DMS153 (cell line): ENCODE measurements around the gene FXYD5.

ENCODE experiments used
- DNase-seq: peaks from one replicate; lab custom pipeline; 2025; lab: John Stamatoyannopoulos, UW

Gene FXYD5

DNA sequence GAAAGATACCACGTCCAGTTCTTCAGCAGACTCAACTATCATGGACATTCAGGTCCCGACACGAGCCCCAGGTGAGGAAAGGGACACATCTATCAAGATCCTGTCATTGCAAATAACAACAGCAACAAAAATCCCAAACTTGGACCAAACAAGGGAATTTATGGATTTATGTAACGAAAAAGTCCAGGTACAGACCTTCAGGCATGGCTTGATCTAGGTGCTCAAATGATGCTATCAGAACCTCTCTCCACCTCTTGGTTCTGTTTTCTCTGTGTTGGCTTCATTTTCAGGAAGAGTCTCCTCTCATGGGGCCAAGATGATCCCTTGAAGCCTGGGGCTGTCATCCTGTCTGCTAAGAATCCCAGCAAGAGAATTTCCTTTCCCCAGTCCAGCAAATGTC, 2.9 kb downstream of the FXYD5 start:
- no peak for DNase-seq

DNA sequence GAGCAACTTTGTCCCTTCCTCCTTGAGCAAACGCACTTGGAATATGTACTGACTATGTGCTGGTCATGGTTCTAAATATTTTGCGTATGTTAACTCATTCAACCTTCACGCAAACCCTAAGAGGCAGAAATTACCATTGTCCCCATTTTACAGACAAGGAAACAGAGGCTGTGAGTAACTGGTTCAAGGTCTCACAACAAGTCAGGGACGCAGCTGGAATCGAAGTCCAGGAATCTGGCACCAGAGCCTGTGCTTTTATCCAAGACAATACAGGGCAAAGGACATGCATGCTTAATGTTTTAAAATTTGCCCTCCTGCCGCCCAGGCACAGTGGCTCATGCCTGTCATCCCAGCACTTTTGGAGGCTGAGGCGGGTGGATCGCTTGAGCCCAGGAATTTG, 5.1 kb downstream of the FXYD5 start:
- DNase-seq = no peak

DNA sequence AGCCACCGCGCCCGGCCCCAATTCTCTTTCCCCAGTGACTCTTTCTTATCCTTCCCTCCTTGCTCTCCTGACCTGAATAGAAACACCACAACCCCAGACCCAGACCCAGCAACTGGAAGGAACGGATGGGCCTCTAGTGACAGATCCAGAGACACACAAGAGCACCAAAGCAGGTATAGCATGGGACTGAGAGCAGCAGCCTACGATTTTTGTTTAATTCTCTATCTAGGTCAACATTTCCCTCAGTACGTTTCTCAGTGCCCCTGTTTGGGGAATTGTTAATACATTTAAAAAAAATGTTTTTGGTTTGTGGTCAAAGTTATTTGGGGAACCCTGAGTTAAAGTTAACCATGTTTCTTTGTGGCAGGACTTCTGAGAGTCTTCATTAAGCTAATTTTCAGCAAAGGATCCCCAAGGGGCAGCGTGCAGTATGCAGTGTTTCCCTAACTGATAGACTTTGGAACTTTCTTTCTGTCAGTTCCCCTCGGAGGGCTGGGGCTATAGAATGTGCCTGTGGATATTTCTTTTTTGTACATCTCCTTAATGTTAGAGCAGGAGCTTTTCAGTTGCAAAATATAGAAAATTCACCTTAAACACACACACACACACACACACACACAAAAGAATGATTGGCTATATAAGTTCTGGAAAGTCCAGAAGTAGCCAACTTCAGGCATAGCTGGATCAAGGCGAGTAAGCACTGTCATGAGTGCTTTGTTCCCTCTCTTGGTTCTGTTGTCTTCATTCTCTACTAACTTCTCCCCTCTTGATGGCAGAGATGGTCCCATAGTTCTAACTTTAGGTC, 6.3 kb downstream of the FXYD5 start:
- no peak for DNase-seq

DNA sequence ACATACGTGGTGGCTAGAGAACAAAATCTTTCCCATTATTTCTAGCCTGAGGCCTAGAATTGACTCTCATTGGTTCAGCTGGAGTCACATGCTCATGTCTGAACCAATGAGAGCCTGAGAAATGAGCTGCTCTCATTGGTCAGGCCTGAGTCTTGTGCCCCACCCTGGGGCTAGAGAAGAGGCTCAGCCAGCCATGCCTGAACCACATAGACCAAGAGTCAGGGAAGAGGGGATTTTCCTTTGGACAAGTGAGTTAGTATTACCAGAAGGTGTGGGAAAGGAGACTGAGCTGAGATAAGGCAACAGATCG, 6.9 kb downstream of the FXYD5 start:
- DNase-seq = no peak

DNA sequence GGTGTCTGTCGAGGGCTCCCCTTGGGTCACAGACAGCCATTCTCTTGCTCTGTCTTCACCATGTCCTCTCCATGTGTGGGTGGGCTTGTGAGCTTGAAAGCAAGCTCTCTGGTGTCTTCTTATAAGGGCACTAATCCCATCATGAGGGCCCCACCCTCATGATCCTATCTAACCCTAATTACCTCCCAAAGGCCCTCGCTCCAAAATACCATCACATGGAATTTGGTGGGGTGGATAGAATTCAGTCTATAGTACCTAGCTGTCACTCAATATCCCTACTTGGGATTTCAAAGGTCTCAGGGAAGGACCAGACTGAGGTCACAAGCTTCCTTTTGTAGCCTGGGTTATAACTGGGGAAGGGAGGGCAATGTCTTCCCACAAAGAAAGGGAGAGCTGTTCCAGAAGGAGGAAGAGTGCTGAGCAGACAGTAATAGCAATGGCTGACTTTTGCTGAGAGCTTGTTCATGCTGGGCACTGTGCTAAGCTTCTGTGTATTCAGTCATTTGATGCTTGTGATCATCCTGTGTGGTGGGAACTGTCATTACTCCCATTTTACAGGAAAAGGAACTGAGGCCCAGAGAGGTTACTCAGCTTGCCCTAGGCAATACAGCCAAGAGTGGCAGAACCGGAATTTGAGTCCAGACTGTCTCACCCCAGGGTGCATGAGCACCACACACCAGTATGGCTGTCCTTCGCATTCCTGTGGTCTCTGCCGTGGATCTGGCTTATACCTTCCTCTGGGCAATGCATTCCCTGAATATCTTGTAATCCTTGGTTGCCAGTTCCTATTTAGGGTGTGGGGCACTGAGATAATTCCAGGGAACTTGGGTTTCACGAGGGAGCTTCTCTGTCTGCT, 8.2 kb downstream of the FXYD5 start:
- DNase-seq = no peak

DNA sequence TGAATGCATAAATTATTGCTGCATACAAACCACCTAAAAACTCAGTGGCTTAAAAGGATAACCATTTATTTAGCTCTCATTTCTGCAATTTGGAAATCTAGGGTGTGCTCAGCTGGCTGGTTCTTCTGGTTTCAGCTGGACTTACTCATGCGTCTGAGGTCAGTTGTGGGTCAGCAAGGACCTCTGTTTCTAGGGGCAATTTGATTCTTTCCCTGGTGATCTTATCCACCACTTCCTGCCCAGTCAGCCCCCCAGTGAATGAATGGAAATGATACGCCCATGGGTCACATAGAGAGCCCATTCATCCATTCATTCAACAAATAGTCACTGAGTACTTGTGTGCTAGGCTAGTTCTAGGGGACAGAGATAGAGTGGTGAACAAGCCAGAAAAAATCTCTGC, 9.9 kb downstream of the FXYD5 start:
- DNase-seq = no peak

DNA sequence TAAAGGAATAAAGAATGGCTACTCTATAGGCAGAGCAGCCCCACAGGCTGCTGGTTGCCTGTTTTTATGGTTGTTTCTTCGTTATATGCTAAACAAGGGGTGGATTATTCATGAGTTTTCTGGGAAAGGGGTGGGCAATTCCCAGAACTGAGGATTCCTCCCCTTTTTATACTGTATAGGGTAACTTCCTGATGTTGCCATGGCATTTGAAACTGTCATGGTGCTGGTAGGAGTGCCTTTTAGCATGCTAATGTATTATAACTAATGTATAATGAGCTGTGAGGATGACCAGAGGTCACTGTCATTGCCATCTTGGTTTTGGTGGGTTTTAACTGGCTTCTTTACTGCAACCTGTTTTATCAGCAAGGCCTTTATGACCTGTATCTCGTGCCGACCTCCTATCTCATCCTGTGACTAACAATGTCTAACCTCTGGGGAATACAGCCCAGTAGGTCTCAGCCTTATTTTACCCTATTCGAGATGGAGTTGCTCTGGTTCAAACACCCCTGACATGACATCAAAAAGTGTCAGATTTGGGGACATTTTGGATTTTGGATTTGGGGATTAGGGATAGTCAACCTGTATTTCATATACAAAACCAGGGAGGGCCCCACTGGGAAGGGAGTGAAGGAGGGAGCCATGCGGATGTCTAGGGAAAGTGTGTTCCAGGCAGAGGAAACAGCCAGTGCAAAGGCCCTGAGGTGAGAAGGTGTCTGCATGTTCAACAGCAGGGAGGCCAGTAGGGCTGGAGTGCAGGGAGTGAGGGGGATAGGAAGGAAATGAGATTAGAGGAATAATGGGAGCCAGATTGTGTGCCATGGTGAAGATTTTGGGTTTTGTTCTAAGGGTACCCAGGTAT, 10.9 kb downstream of the FXYD5 start:
- DNase-seq = no peak

DNA sequence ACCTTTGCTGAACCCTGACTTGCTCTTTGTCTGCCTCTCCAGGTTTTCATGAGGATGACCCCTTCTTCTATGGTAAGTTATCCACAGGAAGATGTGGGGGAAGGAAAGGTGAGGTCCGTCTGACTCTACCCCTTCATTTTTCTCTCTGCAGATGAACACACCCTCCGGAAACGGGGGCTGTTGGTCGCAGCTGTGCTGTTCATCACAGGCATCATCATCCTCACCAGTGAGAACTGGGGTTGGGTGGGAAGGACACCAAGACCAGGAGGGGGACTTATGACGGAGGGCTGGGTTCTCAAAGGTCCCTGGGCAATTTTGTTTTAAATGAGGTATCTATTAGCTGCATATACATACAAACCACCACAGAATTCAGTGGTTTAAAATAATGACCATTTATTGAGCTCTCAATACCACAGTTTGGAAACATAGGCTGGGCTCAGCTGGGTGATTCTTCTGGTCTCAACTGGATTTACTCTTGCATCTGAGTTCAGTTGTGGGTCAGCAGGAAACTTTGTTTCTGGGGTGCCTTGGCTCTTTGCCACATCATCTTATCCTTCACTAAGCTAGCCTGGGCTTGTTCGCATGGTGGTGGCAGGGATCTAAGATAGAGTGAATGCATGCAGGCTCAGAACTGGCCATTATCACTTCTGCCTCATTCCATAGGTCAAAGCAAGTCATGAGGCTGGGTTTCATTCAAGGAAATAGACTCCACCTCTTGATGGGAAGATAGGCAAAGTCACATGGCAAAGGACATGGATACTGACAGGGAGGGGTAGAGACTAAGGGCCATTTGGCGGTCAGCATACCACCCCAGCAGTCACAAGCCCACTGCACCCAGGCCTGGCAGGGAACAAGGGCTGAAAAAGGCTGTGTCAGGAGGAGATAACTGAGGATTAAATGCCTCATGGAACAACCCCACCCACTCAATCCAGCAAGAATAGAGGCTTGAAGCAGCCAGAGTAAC, 11.8 kb downstream of the FXYD5 start:
- no peak for DNase-seq

DNA sequence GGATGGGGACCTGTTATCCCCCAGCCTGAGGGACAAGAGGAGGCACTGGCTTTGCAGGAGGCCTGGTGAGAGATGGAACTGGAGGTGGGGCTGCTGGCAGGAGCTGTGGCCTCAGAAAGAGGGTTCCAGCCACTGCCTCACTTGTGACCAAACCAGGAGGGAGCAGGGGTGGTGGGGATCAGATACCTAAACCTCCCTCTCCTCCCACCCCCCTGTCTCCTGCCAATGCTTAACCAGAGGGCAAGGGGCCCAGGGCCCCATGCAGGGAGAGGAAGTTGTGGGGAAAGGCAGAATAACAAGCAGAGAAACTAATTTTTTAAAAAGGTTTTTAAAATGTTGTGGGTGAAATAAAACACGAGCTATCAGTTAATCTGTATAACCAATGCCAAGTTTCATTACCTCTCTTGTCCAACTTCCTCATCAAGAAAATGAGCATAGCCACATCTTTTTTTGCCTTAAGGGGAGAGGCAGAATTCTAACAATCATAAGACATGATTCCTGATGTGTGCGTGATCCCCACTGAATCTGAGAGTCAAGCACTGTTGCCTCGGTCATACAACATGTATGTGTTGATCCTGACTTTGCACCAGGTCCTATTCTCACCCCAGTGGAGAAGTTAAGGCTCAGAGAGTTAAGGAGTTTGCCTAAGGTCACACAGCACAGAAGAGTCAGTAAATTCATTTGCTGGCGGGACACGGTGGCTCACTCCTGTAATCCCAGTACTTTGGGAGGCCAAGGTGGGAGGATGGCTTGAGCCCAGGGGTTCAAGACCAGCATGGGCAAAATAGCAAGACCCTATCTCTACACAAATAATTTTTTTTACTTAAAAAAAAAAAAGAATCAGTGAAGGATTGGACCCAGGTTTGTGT, 12.9 kb downstream of the FXYD5 start:
- DNase-seq = no peak

DNA sequence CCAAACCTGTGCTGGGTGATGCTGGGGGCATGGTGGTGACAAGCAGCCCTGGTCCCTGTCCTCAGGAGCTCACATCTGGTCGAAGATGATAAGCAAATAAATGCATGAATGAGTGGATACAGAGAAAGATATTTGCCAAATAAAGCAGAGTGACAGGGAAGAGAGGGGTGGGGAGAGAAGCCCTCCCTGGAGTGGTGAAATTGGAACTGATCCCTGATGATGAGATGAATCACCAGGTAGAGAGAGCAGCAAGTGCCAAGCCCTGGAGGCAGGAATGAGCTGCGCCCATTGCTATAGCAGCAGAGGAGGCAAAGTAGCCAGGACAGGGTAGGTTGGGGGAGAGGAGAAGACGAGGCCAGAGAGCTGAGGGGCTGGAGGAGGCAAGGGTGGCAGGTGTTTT, 13.7 kb downstream of the FXYD5 start:
- DNase-seq = no peak

DNA sequence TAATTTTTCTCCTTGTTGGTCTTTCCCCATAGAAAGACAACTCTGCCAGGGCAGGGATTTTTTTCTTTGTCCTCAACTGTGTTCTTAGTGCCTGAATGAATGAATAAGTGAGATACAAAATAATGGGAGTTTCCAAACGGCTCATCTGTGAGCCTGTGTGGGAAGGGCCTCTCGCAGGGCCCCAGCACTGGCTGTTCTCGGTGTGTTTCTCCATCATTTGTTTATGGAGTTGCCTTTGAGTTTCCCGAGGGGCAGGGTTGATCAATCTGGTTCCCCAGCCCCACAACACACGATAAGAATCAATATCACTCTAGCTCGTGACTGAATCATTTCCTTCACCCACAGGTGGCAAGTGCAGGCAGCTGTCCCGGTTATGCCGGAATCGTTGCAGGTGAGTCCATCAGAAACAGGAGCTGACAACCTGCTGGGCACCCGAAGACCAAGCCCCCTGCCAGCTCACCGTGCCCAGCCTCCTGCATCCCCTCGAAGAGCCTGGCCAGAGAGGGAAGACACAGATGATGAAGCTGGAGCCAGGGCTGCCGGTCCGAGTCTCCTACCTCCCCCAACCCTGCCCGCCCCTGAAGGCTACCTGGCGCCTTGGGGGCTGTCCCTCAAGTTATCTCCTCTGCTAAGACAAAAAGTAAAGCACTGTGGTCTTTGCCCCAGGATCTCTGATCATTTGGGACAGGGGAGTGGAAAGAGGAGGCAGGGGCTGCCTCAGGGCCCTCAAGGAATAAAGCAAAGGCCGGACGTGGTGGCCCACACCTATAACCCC, 14.9 kb downstream of the FXYD5 start:
- DNase-seq = no peak

DNA sequence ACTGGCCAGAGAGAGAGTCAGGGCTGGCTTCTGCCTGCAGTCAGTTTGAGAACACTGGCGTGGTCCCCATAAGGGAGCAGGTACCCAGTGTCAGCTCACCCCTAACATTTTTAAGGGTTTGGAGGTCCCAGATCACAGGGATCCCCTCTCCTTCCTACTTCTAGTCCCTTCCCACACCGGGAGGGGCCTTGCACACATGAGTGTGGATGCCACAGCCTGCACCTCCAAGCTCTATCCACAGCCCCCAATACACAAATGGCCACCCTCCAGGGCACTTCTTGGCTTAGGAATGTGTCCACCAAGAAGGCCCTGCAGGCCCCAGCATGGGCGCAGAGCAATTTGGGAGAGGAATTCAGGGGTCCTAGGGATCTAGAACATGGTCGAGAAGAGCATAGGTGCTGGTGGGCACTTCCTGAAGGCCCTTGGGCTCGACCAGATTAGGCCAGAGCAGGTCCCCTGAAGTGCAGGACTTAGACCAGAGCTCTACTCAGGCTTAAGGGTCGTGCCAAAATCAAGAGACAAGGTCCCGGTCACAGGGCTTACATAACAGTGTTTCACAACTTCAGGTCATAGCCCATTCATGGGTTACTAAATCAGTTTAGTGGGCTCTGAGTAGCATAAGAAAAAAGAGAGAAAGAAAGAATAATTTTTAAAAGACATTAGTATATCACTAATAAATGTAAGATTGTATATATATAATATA, 16.0 kb downstream of the FXYD5 start:
- DNase-seq = no peak

DNA sequence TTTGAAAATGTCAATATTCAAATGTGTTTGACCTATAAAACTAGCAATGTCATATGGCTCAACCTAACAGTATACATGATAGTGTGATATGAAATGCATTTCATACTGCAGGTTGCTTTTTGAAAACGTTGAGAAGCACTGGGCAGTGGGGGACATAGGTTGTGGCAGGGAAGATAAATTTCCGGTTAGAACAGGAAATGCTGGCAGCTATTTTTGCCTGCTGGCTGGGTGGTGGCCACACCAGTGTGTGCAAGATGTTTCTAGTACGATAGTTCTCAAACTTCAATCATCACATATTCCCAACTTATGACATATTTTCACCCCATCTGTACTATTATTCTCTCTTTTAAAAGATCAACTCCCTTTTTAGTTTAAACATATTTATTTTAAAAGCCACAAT, 17.2 kb downstream of the FXYD5 start:
- DNase-seq = no peak

DNA sequence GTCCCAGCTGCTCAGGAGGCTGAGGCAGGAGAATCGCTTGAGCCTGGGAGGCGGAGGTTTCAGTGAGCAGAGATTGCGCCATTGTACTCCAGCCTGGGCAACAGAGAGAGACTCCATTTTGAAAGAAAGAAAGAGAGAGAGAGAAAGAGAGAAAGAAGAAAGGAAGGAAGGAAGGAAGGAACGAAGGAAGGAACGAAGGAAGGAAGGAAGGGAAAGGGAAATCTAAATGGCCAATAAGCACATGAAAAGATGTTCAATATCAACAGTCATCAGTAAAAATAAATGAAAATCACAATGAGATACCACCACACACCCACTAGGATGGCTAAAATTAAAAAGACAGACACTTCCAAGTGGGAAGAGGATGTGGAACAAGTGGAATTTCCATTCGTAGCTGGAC, 19.7 kb downstream of the FXYD5 start:
- no peak for DNase-seq

DNA sequence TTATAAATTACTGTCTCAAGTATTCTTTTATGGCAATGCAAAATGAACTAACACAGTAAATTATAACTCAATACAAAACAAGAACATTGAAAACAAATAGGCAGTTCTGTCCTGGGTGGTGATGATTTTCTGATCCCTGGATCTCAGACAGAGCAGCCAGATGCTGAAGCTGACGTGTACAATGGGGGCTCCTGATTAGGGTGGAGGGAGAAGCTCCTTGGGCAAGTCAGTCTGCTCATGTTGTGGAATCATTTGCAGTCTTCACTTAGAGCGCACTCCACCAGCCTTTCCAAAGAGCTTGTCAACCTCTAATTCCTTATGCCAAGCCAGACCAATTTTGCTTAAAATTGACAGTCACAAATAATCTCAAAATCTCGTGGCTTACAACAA, 21.6 kb downstream of the FXYD5 start:
- no peak for DNase-seq

DNA sequence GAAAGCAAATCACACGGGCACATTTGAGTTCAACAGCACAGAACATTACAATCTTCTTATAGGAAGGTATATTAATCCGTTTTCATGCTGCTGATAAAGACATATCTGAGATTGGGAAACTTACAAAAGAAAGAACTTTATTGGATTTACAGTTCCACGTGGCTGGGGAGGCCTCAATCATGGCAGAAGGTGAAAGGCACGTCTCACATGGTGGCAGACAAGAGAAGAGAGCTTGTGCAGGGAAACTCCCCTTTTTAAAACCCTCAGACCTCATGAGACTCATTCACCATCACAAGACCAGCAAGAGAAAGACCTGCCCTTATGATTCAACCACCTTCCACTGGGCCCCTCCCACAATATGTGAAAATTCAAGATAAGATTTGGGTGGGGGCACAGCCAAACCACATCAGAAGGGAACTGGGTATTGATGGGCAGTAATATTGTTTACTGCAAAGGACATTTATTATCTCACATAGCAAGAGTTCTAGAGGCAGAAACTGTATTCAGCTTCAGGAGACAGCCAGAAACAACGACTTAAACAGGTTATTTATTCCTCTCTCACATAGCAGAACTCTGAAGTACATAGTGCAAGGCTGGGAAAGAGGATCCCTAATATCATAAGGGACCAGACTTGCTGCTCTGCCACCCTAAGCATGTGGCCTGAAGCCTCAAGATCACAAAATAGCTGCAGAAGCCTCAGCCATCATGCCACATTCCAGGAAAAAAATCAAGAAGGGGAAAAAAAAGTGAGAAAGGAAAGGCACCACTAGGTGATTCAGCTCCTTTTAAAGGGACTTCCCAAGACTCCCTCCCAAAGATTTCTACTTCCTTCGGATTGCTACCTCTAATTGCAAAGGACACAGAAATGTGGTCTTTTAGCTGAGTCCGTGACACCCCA, 23.1 kb downstream of the FXYD5 start:
- no peak for DNase-seq

DNA sequence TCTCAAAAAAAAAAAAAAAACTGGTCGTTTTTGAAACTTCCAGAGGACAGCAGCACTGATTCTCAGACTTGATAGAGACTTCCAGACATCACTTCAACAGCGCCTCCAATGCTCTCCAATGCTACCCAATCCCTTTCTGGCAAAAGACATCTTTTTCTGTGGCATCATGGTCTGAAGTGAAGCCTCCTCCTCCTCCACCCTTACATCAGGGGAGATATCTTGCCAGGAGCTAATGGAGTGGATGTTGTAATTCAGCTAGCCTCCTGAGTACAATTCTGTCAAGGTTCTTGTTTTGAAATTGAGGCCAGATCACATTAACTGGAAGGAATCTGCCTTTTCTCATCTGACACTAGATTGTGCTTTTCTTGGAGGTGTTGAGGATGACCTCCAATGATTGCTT, 24.2 kb downstream of the FXYD5 start:
- DNase-seq = no peak

DNA sequence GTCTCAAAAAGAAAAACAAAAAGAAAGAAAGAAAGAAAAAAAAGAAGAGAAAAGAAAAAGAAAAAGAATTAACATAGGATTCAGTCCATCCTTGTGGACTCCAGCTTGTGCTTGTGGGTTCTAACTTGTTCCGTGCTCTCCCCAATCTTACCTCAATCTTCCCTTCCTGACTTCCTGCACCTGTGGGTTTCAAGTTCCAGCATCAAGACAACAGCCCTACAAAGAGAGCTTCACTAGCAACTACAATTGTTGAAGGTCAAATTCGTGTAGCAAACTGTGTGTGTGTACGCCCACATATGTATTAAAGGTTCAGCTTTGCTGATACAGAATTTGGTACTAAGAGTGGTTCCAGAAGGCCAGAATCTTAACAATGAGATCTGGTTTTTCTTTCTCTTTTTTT, 25.3 kb downstream of the FXYD5 start:
- DNase-seq = no peak
